GM19023 (cell line): ENCODE measurements around the gene GRIA3.

Experiments used
- ATAC-seq: cut with Tn5 transposase; IDR thresholded peaks from one replicate; pipeline ENCODE4 v1.9.1; 2021; ENCODE audit warnings: mild to moderate bottlenecking, moderate library complexity; ENCODE audit not compliant: unreplicated experiment

Gene GRIA3

GRCh38 chrX:123184219-123184865 is at the start of gene GRIA3:
TSS of gene GRIA3 (plus strand) at chrX:123184278. CDS start at chrX:123184536, 258 bp downstream.
- ATAC-seq, result no peak

GRCh38 chrX:123138473-123138872 is 45.6 kb upstream of the GRIA3 start:
- ATAC-seq, result no peak

GRCh38 chrX:123140454-123140853 is 43.6 kb upstream of the GRIA3 start:
- ATAC-seq, result no peak

- no peak for ATAC-seq
Observed at GRCh38 chrX:123140904-123141303, 43.2 kb upstream of the GRIA3 start.

- no peak for ATAC-seq
Observed at GRCh38 chrX:123153846-123154335, 30.2 kb upstream of the GRIA3 start.

GRCh38 chrX:123155327-123155726 is 28.8 kb upstream of the GRIA3 start:
- ATAC-seq, result no peak

- no peak for ATAC-seq
Observed at GRCh38 chrX:123157586-123157985, 26.5 kb upstream of the GRIA3 start.

- ATAC-seq, result no peak
Observed at GRCh38 chrX:123159403-123159802, 24.7 kb upstream of the GRIA3 start.

- no peak for ATAC-seq
Observed at GRCh38 chrX:123167621-123168020, 16.5 kb upstream of the GRIA3 start.

- no peak for ATAC-seq
Observed at GRCh38 chrX:123169247-123169901, 14.7 kb upstream of the GRIA3 start.

- no peak for ATAC-seq
Observed at GRCh38 chrX:123170546-123170945, 13.5 kb upstream of the GRIA3 start.

GRCh38 chrX:123171781-123172180 is 12.3 kb upstream of the GRIA3 start:
- ATAC-seq, result no peak

- ATAC-seq, result no peak
Observed at GRCh38 chrX:123172869-123173268, 11.2 kb upstream of the GRIA3 start.

- no peak for ATAC-seq
Observed at GRCh38 chrX:123173833-123174232, 10.2 kb upstream of the GRIA3 start.

GRCh38 chrX:123175366-123176122 is 8.5 kb upstream of the GRIA3 start:
- ATAC-seq, result no peak

- ATAC-seq, result no peak
Observed at GRCh38 chrX:123181233-123181914, 2.7 kb upstream of the GRIA3 start.

- no peak for ATAC-seq
Observed at GRCh38 chrX:123184866-123185276, 793 bp downstream of the GRIA3 start.

GRCh38 chrX:123185721-123186120 is 1.6 kb downstream of the GRIA3 start:
- ATAC-seq, result no peak

GRCh38 chrX:123186801-123187200 is 2.7 kb downstream of the GRIA3 start:
- no peak for ATAC-seq

- no peak for ATAC-seq
Observed at GRCh38 chrX:123188081-123188480, 4.0 kb downstream of the GRIA3 start.

- no peak for ATAC-seq
Observed at GRCh38 chrX:123189338-123189737, 5.3 kb downstream of the GRIA3 start.
